IMR-90 (cell line): ENCODE results near the gene PGC. TPM values are rescaled to one million over a fixed set of nuclear protein-coding genes. Genes with fewer than 3 reads are reported as not detected.

Experiments
- ATAC-seq: fragments of 200-7000 bp; cut with Tn5 transposase; 2 replicates; pipeline ENCODE4 v1.9.1; 2020; ENCODE audit warnings: low read depth, mild to moderate bottlenecking, moderate library complexity
- BruUV-seq: library from RNA; stranded (reverse); fragments of 400-500 nt; replicated peaks from 2 replicates; lab custom pipeline; 2021; lab: Mats Ljungman, UMichigan
- CTCF ChIA-PET: fragments of 300-600 bp; formaldehyde crosslinking; extraction: SDS; loops from one replicate; lab custom pipeline; 2021; ENCODE audit warnings: antibody characterized with exemption; lab: Yijun Ruan, JAX
- POLR2A ChIA-PET: fragments of 300-600 bp; sonication (Branson Sonifier 250); formaldehyde crosslinking; loops from one replicate; lab custom pipeline; 2022; ENCODE audit warnings: antibody characterized with exemption; ENCODE audit not compliant: unreplicated experiment; lab: Charles Lee
- DNase-seq: peaks from one replicate; pipeline ENCODE4 v3.0.0; 2013
- H2AFZ ChIP-seq: replicated peaks from 2 replicates; pipeline ENCODE3; 2013; ENCODE audit warnings: low read length, mild to moderate bottlenecking; ENCODE audit not compliant: poor library complexity
- H2AK5ac ChIP-seq: 2 replicates; pipeline ENCODE4 v1.6.1; 2013; ENCODE audit warnings: low read depth, low read length, inconsistent platforms
- H2AK9ac ChIP-seq: replicated peaks from 2 replicates; pipeline ENCODE3; 2013; ENCODE audit warnings: mild to moderate bottlenecking, low read depth, low read length, moderate library complexity; ENCODE audit not compliant: poor library complexity
- H2BK120ac ChIP-seq: 2 replicates; pipeline ENCODE4 v1.6.1; 2013; ENCODE audit warnings: low read depth, low read length, inconsistent platforms
- H2BK15ac ChIP-seq: 3 replicates; pipeline ENCODE4 v1.6.1; 2013; ENCODE audit warnings: low read depth, low read length, inconsistent platforms
- H2BK20ac ChIP-seq: 2 replicates; pipeline ENCODE4 v1.6.1; 2013; ENCODE audit warnings: low read depth, mild to moderate bottlenecking, inconsistent platforms, low read length, moderate library complexity
- H2BK5ac ChIP-seq: 2 replicates; pipeline ENCODE4 v1.6.1; 2013; ENCODE audit warnings: mild to moderate bottlenecking, low read depth, low read length, inconsistent platforms; ENCODE audit not compliant: poor library complexity, severe bottlenecking
- H3K14ac ChIP-seq: replicated peaks from 2 replicates; pipeline ENCODE4 v1.6.1; 2013; ENCODE audit warnings: low read depth, low read length, inconsistent platforms
- H3K18ac ChIP-seq: 2 replicates; pipeline ENCODE4 v1.6.1; 2013; ENCODE audit warnings: low read depth, low read length, control low read depth
- H3K23ac ChIP-seq: 2 replicates; pipeline ENCODE4 v1.6.1; 2013; ENCODE audit warnings: low read depth, low read length, inconsistent platforms
- H3K27ac ChIP-seq: 2 replicates; pipeline ENCODE4 v1.5.1; 2013; ENCODE audit warnings: mild to moderate bottlenecking, control low read depth, low read length; ENCODE audit not compliant: insufficient read depth
- H3K27me3 ChIP-seq: 2 replicates; pipeline ENCODE4 v1.6.1; 2013; ENCODE audit warnings: low read length; ENCODE audit not compliant: control insufficient read depth, insufficient read depth
- H3K36me3 ChIP-seq: 2 replicates; pipeline ENCODE4 v1.6.1; 2013; ENCODE audit warnings: low read length, mixed read lengths; ENCODE audit not compliant: control insufficient read depth, insufficient read depth
- H3K4ac ChIP-seq: 2 replicates; pipeline ENCODE4 v1.6.1; 2013; ENCODE audit warnings: low read depth, low read length, inconsistent platforms
- H3K4me1 ChIP-seq: 2 replicates; pipeline ENCODE4 v1.6.1; 2013; ENCODE audit warnings: low read length, mixed read lengths; ENCODE audit not compliant: control insufficient read depth, insufficient read depth
- H3K4me2 ChIP-seq: 2 replicates; pipeline ENCODE4 v1.6.1; 2013; ENCODE audit warnings: low read depth, mild to moderate bottlenecking, control low read depth, low read length, moderate library complexity
- H3K4me3 ChIP-seq: 2 replicates; pipeline ENCODE4 v1.5.1; 2013; ENCODE audit warnings: low read depth, mild to moderate bottlenecking, control low read depth, low read length, moderate library complexity; ENCODE audit not compliant: insufficient read depth
- H3K56ac ChIP-seq: 2 replicates; pipeline ENCODE4 v1.6.1; 2013; ENCODE audit warnings: low read length, inconsistent platforms; ENCODE audit not compliant: insufficient read depth; ENCODE audit errors: extremely low read depth
- H3K79me1 ChIP-seq, 2 experiments: 2 replicates each; pipeline ENCODE4 v1.6.1; 2013; ENCODE audit warnings: low read length in 2 of 2, inconsistent platforms in 1 of 2, low read depth in 1 of 2
- H3K9ac ChIP-seq: 2 replicates; pipeline ENCODE4 v1.6.1; 2013; ENCODE audit warnings: low read depth, low read length, control low read depth
- H3K9me1 ChIP-seq: 2 replicates; pipeline ENCODE4 v1.6.1; 2013; ENCODE audit warnings: low read length, inconsistent platforms; ENCODE audit not compliant: insufficient read depth
- H3K9me3 ChIP-seq: 2 replicates; pipeline ENCODE4 v1.6.1; 2013; ENCODE audit warnings: low read length; ENCODE audit not compliant: control insufficient read depth, insufficient read depth
- H4K20me1 ChIP-seq: 2 replicates; pipeline ENCODE4 v1.6.1; 2013; ENCODE audit warnings: low read length, inconsistent platforms; ENCODE audit not compliant: insufficient read depth
- H4K5ac ChIP-seq: 2 replicates; pipeline ENCODE4 v1.6.1; 2013; ENCODE audit warnings: mild to moderate bottlenecking, low read depth, low read length, control low read depth
- H4K8ac ChIP-seq, 2 experiments: 2 replicates each; pipeline ENCODE4 v1.6.1; 2013; ENCODE audit warnings: low read depth in 2 of 2, low read length in 2 of 2, control low read depth in 1 of 2, inconsistent platforms in 1 of 2
- H4K91ac ChIP-seq: 2 replicates; pipeline ENCODE4 v1.6.1; 2013; ENCODE audit warnings: low read depth, low read length, inconsistent platforms; ENCODE audit not compliant: insufficient read depth
- CTCF ChIP-seq: conservative IDR thresholded peaks from 2 replicates; pipeline ENCODE4 v1.5.1; 2012; ENCODE audit warnings: mild to moderate bottlenecking, low read depth, low read length, improper control_type of control experiment
- MAFK ChIP-seq: IDR thresholded peaks from 2 replicates; pipeline ENCODE4 v1.6.1; 2012; ENCODE audit warnings: low read depth, low read length, improper control_type of control experiment
- MAZ ChIP-seq: IDR thresholded peaks from 2 replicates; pipeline ENCODE4 v1.6.1; 2012; ENCODE audit warnings: low read depth, mild to moderate bottlenecking, low read length, improper control_type of control experiment, moderate library complexity, borderline replicate concordance
- RAD21 ChIP-seq: IDR thresholded peaks from 2 replicates; pipeline ENCODE4 v1.6.1; 2012; ENCODE audit warnings: low read length, improper control_type of control experiment
- USF2 ChIP-seq: fragments of 150-350 bp; IDR thresholded peaks from 2 replicates; pipeline ENCODE4 v1.6.1; 2017; ENCODE audit warnings: mild to moderate bottlenecking, antibody characterized with exemption, low read length, low read depth
- WGBS, 2 experiments: methylation state at CpG; one replicate each; pipeline versions ENCODE4 v1.1.5 to v1.1.7; 2013; ENCODE audit warnings: missing lambda C conversion rate in 2 of 2; ENCODE audit not compliant: insufficient read length in 1 of 2; ENCODE audit errors: extremely low coverage in 2 of 2; 5-methylcytosine and 5-hydroxymethylcytosine counted together
- dilution Hi-C: fragments of 300-500 bp; cut with HindIII; formaldehyde crosslinking; loops from one replicate; pipeline ENCODE4 v1.14.3; 2018; ENCODE audit warnings: low sequenced_read_pairs; ENCODE audit not compliant: unreplicated experiment
- in situ Hi-C: fragments of 300-500 bp; cut with MboI; formaldehyde crosslinking; loops from 3 replicates; pipeline ENCODE4 v1.14.3; 2019; ENCODE audit warnings: low sequenced_read_pairs, inconsistent platforms, mixed read lengths
- intact Hi-C: fragments of 100-400 bp; cut with micrococcal nuclease; formaldehyde crosslinking; loops from 2 replicates; pipeline ENCODE4 v1.10.0; 2022
- polyA plus RNA-seq, 3 experiments: library from polyadenylated mRNA; depleted of rRNA; stranded (reverse); fragments of >200 nt; gene quantifications; 2 replicates each; pipeline ENCODE4 v1.2.3, GENCODE V29; 2012; ENCODE audit warnings: low replicate concordance in 1 of 3
- total RNA-seq: library from RNA; depleted of rRNA; stranded (reverse); fragments of >200 nt; gene quantifications from 2 replicates; pipeline ENCODE4 v1.2.3, GENCODE V29; 2012

Gene PGC
- total and polyA plus RNA-seq, 2 of the 4 experiments (the other 2 are of a cell fraction): not detected

GRCh38 chr6:41785254-41785653 is 38.1 kb upstream of the PGC start:
- Histone ChIP-seq H2BK5ac (no peak overlapping the region), H3K27me3 (no peaks in the 10 kb centered on the region), H4K5ac (no peak overlapping the region), H3K14ac (no peak overlapping the region), H2AFZ (no peak overlapping the region), H3K4me1 (peaks cover 11% of the 10 kb centered on the region), H2BK15ac (no peak overlapping the region), H4K8ac (no peak overlapping the region), H3K9me1 (peaks cover 3% of the 10 kb centered on the region; the same call in 1 of the 2 replicates), H2BK20ac (no peak overlapping the region), H4K20me1 (no peaks in the 10 kb centered on the region), H3K4me3 (no peak overlapping the region), H2BK120ac (no peak overlapping the region), H3K27ac (no peak overlapping the region), H2AK5ac (no peak overlapping the region; the same call in 1 of the 2 replicates), H3K36me3 (peaks cover 10% of the 10 kb centered on the region), H3K9ac (peak overlapping the region; percentile 53; the same call in 1 of the 2 replicates), H3K9me3 (no peaks in the 10 kb centered on the region), H3K18ac (no peak overlapping the region), H3K23ac (peak overlapping the region; percentile 98; the same call in 1 of the 2 replicates), H3K79me1 (peaks cover 20 to 40% of the 10 kb centered on the region in 2 experiments), H4K91ac (no peak overlapping the region), H3K56ac (no peak overlapping the region), H3K4me2 (no peak overlapping the region), H3K4ac (no peak overlapping the region), H2AK9ac (peak overlapping the region; percentile 93)
- no TSS peak for BruUV-seq
- DNase-seq (no peak), ATAC-seq (no peak)
- in situ Hi-C loops: loop anchor here (10.0 kb wide), 1 partner anchor 150 kb away; no protein-coding TSS in a partner anchor
- WGBS, 2 experiments: no CpG with 5 or more reads among the region's 11 CpGs
- intact Hi-C loops: loop anchor here (10.0 kb wide), 2 partner anchors 380 to 430 kb away; partner anchors contain the start of gene MRPS10
- dilution Hi-C loops: no loop called here
- ChIA-PET CTCF (interaction anchor here (0.6 to 2.9 kb wide), 4 partner anchors 80 to 687 kb away, joined by 3 to 9 read pairs (median 4); no protein-coding TSS in a partner anchor), POLR2A (no interaction called here)
- TF ChIP-seq MAZ (no peak), MAFK (no peak), USF2 (no peak), CTCF (no peak), RAD21 (no peak)
